ENCODE results near the gene ZDHHC14.
A peak's percentile ranks its signal among the peaks of the same experiment; 100 is the strongest.

Gene ZDHHC14

DNA sequence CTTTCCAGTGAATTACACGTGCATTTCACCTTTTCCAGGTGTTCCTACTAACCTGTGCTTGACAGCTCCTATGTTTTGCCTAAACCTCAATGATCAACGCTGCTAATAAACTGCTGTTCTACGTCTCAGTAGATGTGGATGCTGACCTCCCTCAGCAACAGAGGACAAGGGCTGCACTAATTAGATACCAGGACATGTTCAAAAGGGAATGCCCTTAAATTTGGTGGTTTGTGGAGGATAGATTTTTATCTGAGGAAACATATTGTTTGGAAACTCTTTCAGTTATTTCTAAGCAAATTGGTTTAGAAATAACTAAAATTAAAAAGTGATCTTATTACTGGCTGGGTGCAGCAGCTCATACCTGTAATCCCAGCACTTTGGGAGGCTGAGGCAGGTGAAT, 19.1 kb upstream of the ZDHHC14 start:
- H3K9ac ChIP-seq (ENCODE audit: low read depth, low read length) = no peak overlapping the region
- H3K4me3 ChIP-seq (ENCODE audit: low read depth, low read length) = no peak overlapping the region
- H3K27me3 ChIP-seq (ENCODE audit: control insufficient read depth, insufficient read depth, low read length) = no peaks in the 10 kb centered on the region
- H3K9me3 ChIP-seq (ENCODE audit: control insufficient read depth, insufficient read depth, low read length) = no peaks in the 10 kb centered on the region
- H3K27ac ChIP-seq (ENCODE audit: low read depth, low read length) = no peak overlapping the region
- H3K4me1 ChIP-seq (ENCODE audit: control insufficient read depth, insufficient read depth, low read length) = no peaks in the 10 kb centered on the region
- H3K36me3 ChIP-seq (ENCODE audit: control insufficient read depth, insufficient read depth, low read length) = no peaks in the 10 kb centered on the region

DNA sequence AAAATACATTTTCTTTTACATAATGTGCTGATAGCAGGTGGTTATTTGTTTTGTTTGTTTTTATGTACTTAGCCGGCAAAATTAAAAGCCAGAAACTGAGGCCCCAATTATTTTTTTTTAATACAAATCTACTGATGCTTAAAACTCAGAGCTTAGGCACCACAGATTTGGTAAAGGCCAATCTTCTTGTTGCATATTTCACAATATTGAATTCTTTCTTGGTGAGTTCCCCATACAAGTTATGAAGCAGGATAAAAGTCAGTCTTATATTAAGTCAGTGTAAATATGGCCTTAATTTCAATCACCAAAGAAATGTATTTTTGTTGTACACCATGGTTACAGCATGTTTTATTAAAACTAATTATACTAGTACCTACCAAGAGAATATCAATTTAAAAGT, 16.3 kb upstream of the ZDHHC14 start:
- no peak overlapping the region for H3K27ac ChIP-seq (ENCODE audit: low read depth, low read length)
- no peaks in the 10 kb centered on the region for H3K27me3 ChIP-seq (ENCODE audit: control insufficient read depth, insufficient read depth, low read length)
- H3K4me1 ChIP-seq (ENCODE audit: control insufficient read depth, insufficient read depth, low read length) = peaks cover 4% of the 10 kb centered on the region; the same call in 1 of the 2 replicates
- H3K4me3 ChIP-seq (ENCODE audit: low read depth, low read length) = no peak overlapping the region
- no peaks in the 10 kb centered on the region for H3K36me3 ChIP-seq (ENCODE audit: control insufficient read depth, insufficient read depth, low read length)
- no peaks in the 10 kb centered on the region for H3K9me3 ChIP-seq (ENCODE audit: control insufficient read depth, insufficient read depth, low read length)
- H3K9ac ChIP-seq (ENCODE audit: low read depth, low read length) = no peak overlapping the region

GRCh38 chr6:157366648-157367047, 14.3 kb upstream of the ZDHHC14 start:
- no peaks in the 10 kb centered on the region for H3K9me3 ChIP-seq (ENCODE audit: control insufficient read depth, insufficient read depth, low read length)
- no peak overlapping the region for H3K9ac ChIP-seq (ENCODE audit: low read depth, low read length)
- H3K27me3 ChIP-seq (ENCODE audit: control insufficient read depth, insufficient read depth, low read length) = no peaks in the 10 kb centered on the region
- no peaks in the 10 kb centered on the region for H3K36me3 ChIP-seq (ENCODE audit: control insufficient read depth, insufficient read depth, low read length)
- no peak overlapping the region for H3K27ac ChIP-seq (ENCODE audit: low read depth, low read length)
- no peak overlapping the region for H3K4me3 ChIP-seq (ENCODE audit: low read depth, low read length)
- peaks cover 4% of the 10 kb centered on the region; the same call in 1 of the 2 replicates for H3K4me1 ChIP-seq (ENCODE audit: control insufficient read depth, insufficient read depth, low read length)

- H3K9ac ChIP-seq (ENCODE audit: low read depth, low read length) = no peak overlapping the region
- no peaks in the 10 kb centered on the region for H3K36me3 ChIP-seq (ENCODE audit: control insufficient read depth, insufficient read depth, low read length)
- H3K27ac ChIP-seq (ENCODE audit: low read depth, low read length) = no peak overlapping the region
- no peaks in the 10 kb centered on the region for H3K9me3 ChIP-seq (ENCODE audit: control insufficient read depth, insufficient read depth, low read length)
- H3K4me1 ChIP-seq (ENCODE audit: control insufficient read depth, insufficient read depth, low read length) = peaks cover 4% of the 10 kb centered on the region; the same call in 1 of the 2 replicates
- no peaks in the 10 kb centered on the region for H3K27me3 ChIP-seq (ENCODE audit: control insufficient read depth, insufficient read depth, low read length)
- no peak overlapping the region for H3K4me3 ChIP-seq (ENCODE audit: low read depth, low read length)
Observed at GRCh38 chr6:157368359-157369049, 12.5 kb upstream of the ZDHHC14 start.

GRCh38 chr6:157370755-157371154, 10.2 kb upstream of the ZDHHC14 start:
- no peak overlapping the region for H3K27ac ChIP-seq (ENCODE audit: low read depth, low read length)
- no peak overlapping the region for H3K9ac ChIP-seq (ENCODE audit: low read depth, low read length)
- no peak overlapping the region for H3K4me3 ChIP-seq (ENCODE audit: low read depth, low read length)
- H3K9me3 ChIP-seq (ENCODE audit: control insufficient read depth, insufficient read depth, low read length) = no peaks in the 10 kb centered on the region
- H3K36me3 ChIP-seq (ENCODE audit: control insufficient read depth, insufficient read depth, low read length) = no peaks in the 10 kb centered on the region
- no peaks in the 10 kb centered on the region for H3K27me3 ChIP-seq (ENCODE audit: control insufficient read depth, insufficient read depth, low read length)
- peaks cover 13% of the 10 kb centered on the region; the same call in 1 of the 2 replicates for H3K4me1 ChIP-seq (ENCODE audit: control insufficient read depth, insufficient read depth, low read length)

DNA sequence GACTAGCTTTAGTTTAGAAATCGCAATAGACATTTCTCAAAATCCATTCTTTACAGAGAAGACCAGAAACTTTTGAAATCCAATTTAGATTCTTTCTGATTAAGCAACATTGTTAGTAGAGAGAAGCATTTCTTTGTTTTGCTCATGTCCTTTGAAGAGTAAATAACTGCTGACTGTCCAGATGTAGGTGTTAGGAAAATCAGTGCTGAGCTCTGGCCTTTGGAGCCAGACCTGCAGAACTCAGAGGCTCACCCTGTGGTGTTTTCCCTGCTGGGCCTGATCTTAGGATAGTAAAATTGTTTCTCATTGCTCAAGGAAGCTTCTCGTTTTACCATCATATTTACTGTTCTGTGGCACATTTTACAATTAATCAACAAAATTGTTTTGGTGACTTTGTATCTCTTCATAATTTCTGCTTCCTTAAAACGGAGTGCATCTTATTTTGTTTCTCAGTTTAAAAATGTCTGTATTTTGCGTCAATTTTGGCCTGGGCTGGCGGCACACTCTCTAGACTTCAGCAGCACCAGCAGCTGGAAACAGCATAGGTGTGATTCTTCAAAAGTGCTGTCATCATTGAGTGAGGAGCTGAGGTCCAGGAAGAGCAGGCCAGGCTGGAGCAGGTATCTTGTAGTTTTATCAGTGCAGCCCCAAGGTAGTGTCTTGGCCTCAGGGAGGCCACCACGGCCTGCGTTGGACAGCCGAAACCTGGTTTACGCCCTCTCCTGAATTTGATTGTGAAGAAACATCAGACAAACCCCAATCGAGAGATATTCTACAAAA, 8.3 kb upstream of the ZDHHC14 start:
- Histone ChIP-seq H3K36me3 (ENCODE audit: control insufficient read depth, insufficient read depth, low read length) (no peaks in the 10 kb centered on the region), H3K27me3 (ENCODE audit: control insufficient read depth, insufficient read depth, low read length) (no peaks in the 10 kb centered on the region), H3K4me1 (ENCODE audit: control insufficient read depth, insufficient read depth, low read length) (peaks cover 13% of the 10 kb centered on the region; the same call in 1 of the 2 replicates), H3K9ac (ENCODE audit: low read depth, low read length) (no peak overlapping the region), H3K4me3 (ENCODE audit: low read depth, low read length) (no peak overlapping the region), H3K27ac (ENCODE audit: low read depth, low read length) (no peak overlapping the region), H3K9me3 (ENCODE audit: control insufficient read depth, insufficient read depth, low read length) (no peaks in the 10 kb centered on the region)

DNA sequence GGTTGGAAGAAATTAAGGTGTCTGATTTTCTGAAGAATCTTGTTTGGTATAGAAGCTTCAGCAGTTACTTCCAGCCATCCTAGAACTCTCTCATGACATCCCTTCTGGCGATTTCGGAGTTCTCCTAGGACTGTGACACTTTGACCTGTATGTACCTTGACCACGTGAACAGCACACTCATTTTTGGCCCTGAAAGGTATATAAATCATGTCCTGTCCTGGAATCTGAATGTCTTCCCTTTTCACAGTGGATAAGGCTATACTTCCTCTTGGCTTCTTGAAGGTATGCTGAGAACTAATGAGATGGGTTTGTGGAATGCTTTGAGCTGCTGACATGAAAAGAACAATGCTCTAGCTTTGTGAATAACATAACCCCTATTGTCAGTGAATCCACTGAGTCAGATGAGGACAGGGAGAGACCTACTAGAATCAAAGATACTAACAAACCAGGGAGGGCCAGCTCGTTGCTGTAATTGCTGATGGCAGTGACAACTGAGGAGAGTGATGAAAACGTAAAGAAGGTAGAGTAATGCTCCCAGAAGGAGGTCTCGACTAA, 6.0 kb upstream of the ZDHHC14 start:
- no peak overlapping the region for H3K9ac ChIP-seq (ENCODE audit: low read depth, low read length)
- H3K36me3 ChIP-seq (ENCODE audit: control insufficient read depth, insufficient read depth, low read length) = no peaks in the 10 kb centered on the region
- H3K9me3 ChIP-seq (ENCODE audit: control insufficient read depth, insufficient read depth, low read length) = no peaks in the 10 kb centered on the region
- no peaks in the 10 kb centered on the region for H3K27me3 ChIP-seq (ENCODE audit: control insufficient read depth, insufficient read depth, low read length)
- H3K4me1 ChIP-seq (ENCODE audit: control insufficient read depth, insufficient read depth, low read length) = peaks cover 10% of the 10 kb centered on the region; the same call in 1 of the 2 replicates
- no peak overlapping the region for H3K4me3 ChIP-seq (ENCODE audit: low read depth, low read length)
- H3K27ac ChIP-seq (ENCODE audit: low read depth, low read length) = peak overlapping the region; percentile 64

GRCh38 chr6:157376241-157376640, 4.7 kb upstream of the ZDHHC14 start:
- no peak overlapping the region for H3K27ac ChIP-seq (ENCODE audit: low read depth, low read length)

GRCh38 chr6:157376706-157377230, 4.2 kb upstream of the ZDHHC14 start:
- H3K36me3 ChIP-seq (ENCODE audit: control insufficient read depth, insufficient read depth, low read length) = no peaks in the 10 kb centered on the region
- H3K9me3 ChIP-seq (ENCODE audit: control insufficient read depth, insufficient read depth, low read length) = no peaks in the 10 kb centered on the region
- no peak overlapping the region for H3K27ac ChIP-seq (ENCODE audit: low read depth, low read length)
- H3K4me3 ChIP-seq (ENCODE audit: low read depth, low read length) = no peak overlapping the region
- H3K9ac ChIP-seq (ENCODE audit: low read depth, low read length) = no peak overlapping the region
- H3K27me3 ChIP-seq (ENCODE audit: control insufficient read depth, insufficient read depth, low read length) = peaks cover 4% of the 10 kb centered on the region; the same call in 1 of the 2 replicates
- H3K4me1 ChIP-seq (ENCODE audit: control insufficient read depth, insufficient read depth, low read length) = peaks cover 10% of the 10 kb centered on the region; the same call in 1 of the 2 replicates

More at GRCh38 chr6:157376241-157376640, 4.7 kb upstream of the ZDHHC14 start:
- Histone ChIP-seq H3K27me3 (ENCODE audit: control insufficient read depth, insufficient read depth, low read length) (peaks cover 2% of the 10 kb centered on the region; the same call in 1 of the 2 replicates), H3K36me3 (ENCODE audit: control insufficient read depth, insufficient read depth, low read length) (no peaks in the 10 kb centered on the region), H3K9me3 (ENCODE audit: control insufficient read depth, insufficient read depth, low read length) (no peaks in the 10 kb centered on the region), H3K9ac (ENCODE audit: low read depth, low read length) (no peak overlapping the region), H3K4me1 (ENCODE audit: control insufficient read depth, insufficient read depth, low read length) (peaks cover 10% of the 10 kb centered on the region; the same call in 1 of the 2 replicates), H3K4me3 (ENCODE audit: low read depth, low read length) (no peak overlapping the region)

GRCh38 chr6:157379656-157380457, 1.1 kb upstream of the ZDHHC14 start:
- H3K9me3 ChIP-seq (ENCODE audit: control insufficient read depth, insufficient read depth, low read length) = no peaks in the 10 kb centered on the region
- H3K4me3 ChIP-seq (ENCODE audit: low read depth, low read length) = peak overlapping the region; percentile 74
- H3K4me1 ChIP-seq (ENCODE audit: control insufficient read depth, insufficient read depth, low read length) = peaks cover 11% of the 10 kb centered on the region; the same call in 1 of the 2 replicates
- peaks cover 24% of the 10 kb centered on the region for H3K27me3 ChIP-seq (ENCODE audit: control insufficient read depth, insufficient read depth, low read length)
- H3K27ac ChIP-seq (ENCODE audit: low read depth, low read length) = no peak overlapping the region
- no peaks in the 10 kb centered on the region for H3K36me3 ChIP-seq (ENCODE audit: control insufficient read depth, insufficient read depth, low read length)
- peak overlapping the region; percentile 12; the same call in 1 of the 2 replicates for H3K9ac ChIP-seq (ENCODE audit: low read depth, low read length)

All from HUES48 (cell line).